DOHH2 (cell line): ENCODE results near the gene CDH12.

Experiments used
- H3F3A ChIP-seq: fragments of 200-600 bp; sonication (generic), shearing (Covaris generic); 2 replicates; pipeline ENCODE4 v1.6.0; 2016; ENCODE audit warnings: antibody characterized with exemption, mild to moderate bottlenecking; ENCODE audit not compliant: control insufficient read depth, insufficient read depth
- H3K27ac ChIP-seq: fragments of 200-600 bp; sonication (generic); 2 replicates; pipeline ENCODE4 v1.5.1; 2014; ENCODE audit warnings: low read depth, mild to moderate bottlenecking, low read length, moderate library complexity
- H3K27me3 ChIP-seq: fragments of 200-600 bp; sonication (generic); 2 replicates; pipeline ENCODE4 v1.6.1; 2014; ENCODE audit warnings: mild to moderate bottlenecking, low read length, mixed read lengths; ENCODE audit not compliant: control insufficient read depth
- H3K36me3 ChIP-seq: fragments of 200-600 bp; sonication (generic); 2 replicates; pipeline ENCODE4 v1.6.1; 2014; ENCODE audit warnings: mild to moderate bottlenecking, low read length, moderate library complexity, mixed read lengths; ENCODE audit not compliant: control insufficient read depth
- H3K4me1 ChIP-seq: fragments of 200-600 bp; sonication (generic); 2 replicates; pipeline ENCODE4 v1.6.1; 2014; ENCODE audit warnings: mild to moderate bottlenecking, low read length, mixed read lengths; ENCODE audit not compliant: control insufficient read depth
- H3K4me2 ChIP-seq: fragments of 200-600 bp; sonication (generic); 2 replicates; pipeline ENCODE4 v1.6.0; 2014; ENCODE audit warnings: mild to moderate bottlenecking, low read length, moderate library complexity
- H3K4me3 ChIP-seq: fragments of 200-600 bp; sonication (generic); 2 replicates; pipeline ENCODE4 v1.5.1; 2014; ENCODE audit warnings: mild to moderate bottlenecking, low read length, mixed read lengths
- H3K79me2 ChIP-seq: fragments of 200-600 bp; sonication (generic); 2 replicates; pipeline ENCODE4 v1.6.1; 2014; ENCODE audit warnings: mild to moderate bottlenecking, low read length, mixed read lengths; ENCODE audit not compliant: control insufficient read depth
- H3K9me2 ChIP-seq: fragments of 200-600 bp; sonication (generic); replicated peaks from 2 replicates; pipeline ENCODE4 v1.6.1; 2014; ENCODE audit warnings: mild to moderate bottlenecking, low read length, mixed read lengths; ENCODE audit not compliant: control insufficient read depth
- H3K9me3 ChIP-seq: fragments of 200-600 bp; sonication (generic); 2 replicates; pipeline ENCODE4 v1.6.1; 2014; ENCODE audit warnings: antibody characterized with exemption, low read length, mixed read lengths; ENCODE audit not compliant: control insufficient read depth, insufficient read depth
- H4K20me1 ChIP-seq: fragments of 200-600 bp; sonication (generic); 2 replicates; pipeline ENCODE4 v1.6.0; 2014; ENCODE audit warnings: low read depth, mild to moderate bottlenecking, antibody characterized with exemption, low read length, moderate library complexity; ENCODE audit not compliant: control insufficient read depth, insufficient read depth
- CTCF ChIP-seq: fragments of 200-600 bp; sonication (generic); IDR thresholded peaks from one replicate; pipeline ENCODE4 v1.5.1; 2014; ENCODE audit warnings: antibody characterized with exemption, mild to moderate bottlenecking, low read depth, low read length; ENCODE audit not compliant: poor library complexity, severe bottlenecking
- EZH2phosphoT487 ChIP-seq: fragments of 200-600 bp; sonication (generic); IDR thresholded peaks from 2 replicates; pipeline ENCODE4 v1.6.1; 2017; ENCODE audit warnings: borderline replicate concordance, mild to moderate bottlenecking, antibody characterized with exemption, low read length, moderate library complexity, mixed read lengths

Gene CDH12

DNA sequence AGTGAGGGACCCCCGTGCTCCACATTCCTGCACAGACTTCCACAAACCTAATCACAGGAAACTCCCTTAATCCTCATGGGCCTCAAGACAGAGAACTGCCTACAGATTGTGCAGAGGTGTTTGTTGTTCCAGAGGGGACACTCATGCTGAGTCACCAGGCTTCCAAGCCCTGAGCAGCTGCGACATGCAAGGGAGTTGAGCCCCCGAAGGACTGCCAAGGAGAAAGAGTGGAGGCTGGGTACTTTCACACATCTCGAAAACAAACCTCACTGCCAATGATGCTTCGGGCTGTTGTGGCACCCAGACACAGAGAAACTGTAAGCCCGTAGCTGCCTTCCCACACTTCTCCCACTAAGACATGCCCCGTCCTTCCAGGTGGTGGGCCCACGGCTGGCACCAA, 480.8 kb downstream of the CDH12 start:
- Histone ChIP-seq H3K4me3 (no peak overlapping the region), H3K79me2 (no peaks in the 10 kb centered on the region), H4K20me1 (no peaks in the 10 kb centered on the region), H3K36me3 (no peaks in the 10 kb centered on the region), H3F3A (no peaks in the 10 kb centered on the region), H3K27ac (no peak overlapping the region), H3K27me3 (no peaks in the 10 kb centered on the region), H3K9me2 (no peaks in the 10 kb centered on the region), H3K9me3 (peaks cover 4% of the 10 kb centered on the region; the same call in 1 of the 2 replicates), H3K4me1 (no peaks in the 10 kb centered on the region), H3K4me2 (no peak overlapping the region)
- no peak for TF ChIP-seq CTCF
- TF ChIP-seq EZH2phosphoT487 = no peak

DNA sequence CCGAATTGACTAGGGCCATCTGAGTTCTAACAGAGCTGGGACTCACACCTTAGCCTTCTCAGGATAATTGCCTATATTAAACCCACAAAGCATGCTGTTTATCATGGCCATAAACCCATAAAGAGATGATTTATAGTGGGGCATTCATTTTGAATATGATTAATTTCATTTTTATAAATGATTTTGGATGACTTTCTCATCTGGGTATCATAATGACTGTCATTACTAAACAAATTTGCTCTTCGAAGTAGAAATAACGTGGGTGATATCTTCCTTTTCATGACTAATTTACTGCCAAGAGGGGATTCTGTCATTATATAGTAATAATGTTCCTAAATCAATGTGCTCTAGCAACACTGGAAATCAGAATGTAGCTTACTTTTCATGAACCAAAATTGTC, 498.2 kb downstream of the CDH12 start:
- Histone ChIP-seq H3K4me1 (no peaks in the 10 kb centered on the region), H3F3A (no peaks in the 10 kb centered on the region), H4K20me1 (no peaks in the 10 kb centered on the region), H3K27me3 (no peaks in the 10 kb centered on the region), H3K36me3 (no peaks in the 10 kb centered on the region), H3K9me2 (no peaks in the 10 kb centered on the region), H3K9me3 (no peaks in the 10 kb centered on the region), H3K4me3 (no peak overlapping the region), H3K4me2 (no peak overlapping the region), H3K27ac (no peak overlapping the region), H3K79me2 (no peaks in the 10 kb centered on the region)
- TF ChIP-seq CTCF (no peak), EZH2phosphoT487 (no peak)

DNA sequence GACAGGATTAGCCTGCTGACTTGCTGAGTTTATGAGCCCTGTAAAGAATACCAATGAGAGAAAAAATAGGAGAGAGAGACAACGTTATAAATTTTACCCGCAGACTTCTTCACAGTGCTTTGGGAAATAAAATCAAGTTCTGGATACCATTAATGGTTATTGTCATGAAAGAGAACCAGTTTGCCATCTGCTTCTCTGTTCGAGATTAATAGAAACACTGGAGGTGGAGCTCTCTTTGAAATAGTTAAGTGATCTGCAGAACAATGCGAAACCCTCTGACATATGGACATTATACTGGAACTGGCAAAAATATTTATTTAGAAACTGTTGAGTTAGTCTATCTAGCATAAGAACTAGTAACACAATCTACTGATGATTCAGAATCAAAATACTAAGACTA, 500.7 kb downstream of the CDH12 start:
- no peaks in the 10 kb centered on the region for H3K9me2 ChIP-seq
- H3K4me1 ChIP-seq = no peaks in the 10 kb centered on the region
- H3F3A ChIP-seq = no peaks in the 10 kb centered on the region
- no peaks in the 10 kb centered on the region; the same call in 1 of the 2 replicates for H3K9me3 ChIP-seq
- H3K79me2 ChIP-seq = no peaks in the 10 kb centered on the region
- TF ChIP-seq EZH2phosphoT487 = no peak
- TF ChIP-seq CTCF = no peak
- H4K20me1 ChIP-seq = no peaks in the 10 kb centered on the region
- no peaks in the 10 kb centered on the region for H3K36me3 ChIP-seq
- H3K4me2 ChIP-seq = no peak overlapping the region
- no peak overlapping the region for H3K4me3 ChIP-seq
- no peak overlapping the region for H3K27ac ChIP-seq
- H3K27me3 ChIP-seq = no peaks in the 10 kb centered on the region

- Histone ChIP-seq H3K27me3 (no peaks in the 10 kb centered on the region), H3K9me2 (no peaks in the 10 kb centered on the region), H3K4me1 (no peaks in the 10 kb centered on the region), H3K27ac (no peak overlapping the region), H3K4me3 (no peak overlapping the region), H3K79me2 (no peaks in the 10 kb centered on the region), H3K36me3 (no peaks in the 10 kb centered on the region), H3F3A (no peaks in the 10 kb centered on the region), H4K20me1 (no peaks in the 10 kb centered on the region), H3K9me3 (no peaks in the 10 kb centered on the region; the same call in 1 of the 2 replicates), H3K4me2 (no peak overlapping the region)
- TF ChIP-seq EZH2phosphoT487 = no peak
- TF ChIP-seq CTCF = no peak
Observed at GRCh38 chr5:22351178-22351577, 502.0 kb downstream of the CDH12 start.
